Spleen (tissue), 7 donors: ENCODE measurements around the gene AFF4.

Experiments
- CTCF ChIP-seq, 11 experiments: fragments of 200-600 bp in 7 of 11; fragments of 450-650 bp in 4 of 11; sonication (generic) in 4 of 11; IDR thresholded peaks in 8 of 11; conservative IDR thresholded peaks in 3 of 11; 1 replicate in 7 of 11; 2 replicates in 4 of 11; pipeline versions ENCODE4 v1.4.0 to v1.8.0; 2016 to 2021; ENCODE audit warnings: antibody characterized with exemption in 11 of 11, inconsistent platforms in 4 of 11, mild to moderate bottlenecking in 1 of 11
- POLR2AphosphoS5 ChIP-seq, 3 donors: sonication (generic); formaldehyde crosslinking; IDR thresholded peaks; one replicate each; pipeline ENCODE4 v1.5.1; 2017; ENCODE audit warnings: antibody characterized with exemption in 3 of 3
- donor health status: DM: no; HTN: no; CAD: no; lungs with moderate emphysema.
- donor health status: DM: no; HTN: no; CAD: no.
- donor health status: DM: no; HTN: no; CAD: no.

- TF ChIP-seq CTCF (IDR thresholded peaks at IDR 0.05 in 8 of 11, conservative IDR thresholded peaks at IDR 0.05 in 3 of 11) (no peak), POLR2AphosphoS5 (IDR thresholded peaks at IDR 0.05) (no peak)
Measured at GRCh38 chr5:132870801-132871200, 92.6 kb downstream of the AFF4 start.
